HG03066 (cell line): Measurements from ENCODE around the gene HPCAL4.

Experiments used
- ATAC-seq: cut with Tn5 transposase; IDR thresholded peaks from one replicate; pipeline ENCODE4 v1.9.1; 2021; ENCODE audit warnings: low read depth; ENCODE audit not compliant: unreplicated experiment

HPCAL4 gene

DNA sequence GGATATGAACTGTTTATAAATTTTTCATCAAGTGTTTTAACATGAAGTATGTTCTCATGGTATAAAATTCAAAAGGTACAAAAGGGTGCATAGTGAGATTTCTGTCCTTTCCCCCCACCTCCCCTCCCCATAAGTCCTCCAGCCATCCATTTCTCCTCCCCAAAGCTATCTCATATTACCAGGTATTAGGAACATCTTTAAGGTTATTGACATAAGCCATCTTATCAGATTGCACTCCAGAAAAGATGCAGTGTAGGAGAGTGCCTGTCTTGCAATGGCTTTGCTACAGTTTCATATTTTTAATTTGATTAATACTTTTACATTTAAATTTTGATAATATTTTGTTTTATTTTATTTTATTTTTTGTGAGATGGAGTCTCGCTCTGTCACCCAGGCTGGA lies 13.5 kb upstream of the HPCAL4 start:
- ATAC-seq = no peak

DNA sequence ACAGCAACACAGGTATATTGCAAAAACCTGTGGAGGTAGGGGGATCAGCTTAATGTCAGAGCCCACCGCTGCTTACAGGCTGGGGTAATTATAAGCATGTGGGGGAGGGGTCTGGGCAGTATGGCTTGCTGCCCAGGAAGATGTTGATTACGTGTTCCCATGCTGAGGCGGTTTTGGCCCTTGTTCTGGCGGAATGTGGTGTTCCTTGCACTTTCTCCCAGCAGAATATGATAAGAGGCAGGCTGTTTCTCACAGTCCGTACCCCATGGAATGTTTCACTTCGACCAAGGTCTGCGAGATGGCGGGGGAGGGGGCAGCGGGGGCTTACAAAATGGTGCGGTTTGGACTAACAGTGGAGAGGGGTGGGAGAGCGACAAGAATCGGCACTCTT lies 9.8 kb upstream of the HPCAL4 start:
- no peak for ATAC-seq

DNA sequence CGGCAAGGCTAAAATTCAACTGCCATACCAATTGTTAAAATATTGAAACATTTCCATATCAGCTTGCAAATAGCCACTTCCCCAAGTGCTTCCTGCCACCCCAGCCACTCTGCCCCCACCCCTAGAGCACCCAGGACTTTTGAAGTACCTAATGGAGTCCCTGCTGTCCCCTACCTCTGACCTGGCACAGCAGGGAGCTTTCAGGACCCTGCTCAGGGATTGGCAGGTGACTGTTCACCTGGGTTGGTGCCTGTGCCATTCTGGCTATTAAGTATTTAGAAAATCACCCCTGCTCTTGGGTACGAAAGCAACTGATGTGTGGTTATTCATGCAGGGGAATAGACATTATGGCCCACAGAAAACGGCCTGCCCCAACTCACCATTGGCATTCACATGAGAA lies 9.1 kb upstream of the HPCAL4 start:
- ATAC-seq = no peak

DNA sequence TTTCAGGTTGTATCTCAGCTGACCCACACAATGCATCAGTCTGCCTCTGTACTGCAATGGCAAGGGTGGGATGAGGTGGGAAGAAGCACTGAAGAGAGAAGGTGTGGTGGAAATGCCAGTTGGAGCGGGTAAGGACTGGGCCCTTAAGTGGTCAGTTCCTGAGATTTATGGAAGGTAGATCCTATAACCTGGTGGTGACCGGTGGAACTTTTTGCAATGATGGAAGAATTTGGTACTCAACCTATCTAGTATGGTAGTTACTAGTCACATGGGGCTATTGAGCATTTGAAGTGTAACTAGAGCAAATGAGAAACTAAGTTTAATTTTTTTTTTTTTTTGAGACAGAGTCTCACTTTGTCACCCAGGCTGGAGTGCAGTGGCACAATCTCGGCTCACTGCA lies 8.2 kb upstream of the HPCAL4 start:
- no peak for ATAC-seq

DNA sequence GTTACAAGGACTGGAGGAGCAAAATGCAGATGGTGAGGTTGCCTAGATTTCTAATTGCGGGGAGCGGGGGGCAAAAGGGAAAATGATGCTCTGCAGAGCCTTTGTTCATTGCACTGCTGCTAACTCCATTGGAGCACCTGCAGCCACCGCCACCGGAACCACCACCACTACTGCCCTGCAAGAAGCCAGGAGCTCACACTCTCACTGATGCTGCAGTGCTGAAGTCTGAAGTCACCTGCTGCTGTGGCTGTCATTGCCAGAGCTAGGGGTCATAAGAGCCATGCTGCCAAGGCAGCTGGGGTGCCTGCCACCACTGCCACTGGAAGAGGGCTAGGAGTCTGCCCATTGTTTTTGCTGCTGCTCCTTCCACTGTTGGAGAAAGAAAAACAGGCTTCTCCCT lies 7.3 kb upstream of the HPCAL4 start:
- no peak for ATAC-seq

DNA sequence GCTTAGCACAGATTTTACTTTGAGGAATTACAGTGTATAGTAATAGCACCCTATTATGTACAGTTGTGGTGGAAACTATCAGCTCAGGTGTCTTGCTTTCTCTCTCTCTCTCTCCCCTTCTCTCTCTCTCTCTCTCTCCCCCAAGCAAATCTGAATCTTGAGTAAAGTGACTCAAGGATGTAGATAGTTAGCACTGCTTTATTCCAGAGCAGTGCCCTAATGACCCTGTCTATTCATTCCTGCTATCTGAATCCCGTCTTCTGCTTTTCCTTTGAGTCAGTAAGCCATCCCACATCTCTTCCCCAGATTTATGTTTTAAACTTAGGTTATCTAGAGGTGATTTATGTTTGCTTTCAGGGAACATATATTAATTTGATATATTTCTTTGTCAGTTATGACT lies 5.2 kb upstream of the HPCAL4 start:
- ATAC-seq = no peak

DNA sequence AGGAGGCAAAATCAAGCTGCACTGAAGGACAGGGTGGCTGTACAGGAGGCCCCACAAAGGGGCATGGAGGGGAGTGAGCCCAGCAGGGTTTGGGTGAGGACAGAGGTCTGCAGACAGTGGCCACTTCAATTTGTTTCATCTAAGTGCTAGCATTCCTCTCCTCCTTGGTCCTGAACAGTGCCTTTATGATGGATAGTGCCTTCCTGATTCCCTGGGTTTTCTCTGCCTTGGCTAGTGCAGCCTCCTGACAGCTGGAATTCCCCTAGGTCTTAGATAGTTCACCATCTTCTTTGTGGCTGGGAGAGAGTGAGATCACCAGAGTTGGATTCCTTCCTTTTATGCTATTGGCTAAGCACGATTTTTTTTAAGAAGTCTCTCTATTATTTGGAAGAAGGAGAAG lies 3.8 kb upstream of the HPCAL4 start:
- no peak for ATAC-seq

DNA sequence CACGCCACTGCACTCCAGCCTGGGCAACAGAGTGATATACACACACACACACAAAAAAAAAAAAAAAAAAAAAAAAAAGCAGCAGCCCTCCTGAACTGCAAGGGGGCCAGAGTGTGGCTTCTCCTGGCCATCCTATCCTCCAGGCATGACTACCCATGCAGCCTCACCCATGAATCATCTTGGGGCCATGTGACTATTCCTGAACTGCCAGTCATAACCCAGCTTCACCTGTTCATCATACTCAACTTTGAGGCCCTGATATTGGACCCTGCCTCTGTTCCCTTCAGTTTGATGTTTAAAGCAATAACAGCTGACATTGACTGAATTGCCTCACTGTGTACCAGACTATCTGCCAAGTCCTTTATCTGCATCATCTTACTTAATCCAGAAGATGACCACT lies 2.8 kb upstream of the HPCAL4 start:
- ATAC-seq = no peak

DNA sequence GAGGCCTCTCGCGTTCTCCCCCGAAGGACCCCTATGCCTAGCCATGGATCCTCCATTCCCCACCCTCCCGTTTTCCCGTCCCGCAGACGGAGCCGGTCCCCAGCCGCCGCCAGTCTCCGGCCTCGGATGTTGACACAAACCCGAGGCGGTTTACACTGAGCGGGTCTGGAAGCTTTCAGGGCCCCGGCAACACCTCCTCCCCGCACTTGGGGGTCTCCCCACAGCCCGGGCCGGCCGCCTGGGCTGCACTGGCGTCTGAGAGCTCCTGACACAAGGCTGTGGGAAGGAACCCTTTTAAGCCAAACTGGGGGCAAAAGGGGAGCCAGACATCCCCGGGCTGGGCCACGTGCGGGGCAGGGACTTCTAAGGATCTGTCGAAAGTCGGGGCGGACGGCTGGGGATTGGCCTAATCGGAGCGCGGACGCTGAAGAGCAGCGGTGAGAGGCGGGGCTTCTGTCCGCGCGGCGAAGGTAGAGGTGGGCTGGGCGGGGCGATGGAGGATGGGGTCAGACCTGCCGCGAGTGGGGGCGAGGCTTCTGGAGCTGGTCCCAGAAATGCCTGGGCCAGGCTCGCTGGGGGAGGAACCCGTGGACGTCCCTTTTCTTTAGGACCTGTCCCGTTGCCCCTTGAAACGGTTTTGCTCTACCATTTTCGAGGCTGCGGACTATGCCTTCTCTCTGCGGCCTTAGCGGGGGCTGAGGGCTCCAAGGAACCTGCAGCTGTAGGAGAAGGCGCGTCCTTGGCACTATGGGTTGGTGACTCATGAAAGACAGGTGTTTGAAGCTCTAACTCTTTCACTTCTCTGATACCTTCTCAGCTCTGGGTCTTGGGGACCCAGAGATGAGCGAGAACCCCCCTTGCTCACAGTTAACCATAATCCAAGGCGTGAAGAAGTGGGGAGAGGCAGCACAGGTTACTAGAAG lies 1.2 kb upstream of the HPCAL4 start:
- no peak for ATAC-seq

DNA sequence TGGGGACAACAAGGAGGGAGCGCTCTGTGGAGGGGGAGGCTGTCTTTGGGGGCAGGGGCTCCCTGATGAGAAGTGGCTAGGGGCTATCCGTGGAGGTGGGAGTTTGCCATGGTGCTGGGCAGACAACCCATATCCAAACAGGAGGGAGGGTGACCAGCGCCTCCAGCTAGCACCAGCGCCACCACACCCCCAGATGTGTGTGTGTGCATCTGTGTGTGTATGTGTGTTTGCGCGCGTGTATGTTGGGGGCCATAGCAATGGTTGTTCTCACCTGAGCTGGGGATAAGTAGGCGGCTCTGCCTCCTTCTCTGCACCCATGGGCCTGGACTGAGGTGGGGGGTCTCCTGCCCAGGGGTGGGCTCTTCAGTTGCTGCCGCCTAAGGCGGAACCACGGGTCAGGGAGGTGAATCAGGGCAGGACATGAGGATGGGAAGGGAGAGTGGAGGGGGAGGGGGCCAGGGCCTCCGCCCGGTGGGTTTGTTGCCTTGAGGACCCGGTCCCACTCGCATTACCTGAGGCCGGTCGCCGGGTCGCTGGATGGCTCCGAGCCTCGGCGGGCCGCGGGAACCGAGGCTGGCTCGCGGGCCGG lies 345 bp downstream of the HPCAL4 start:
- ATAC-seq = no peak

DNA sequence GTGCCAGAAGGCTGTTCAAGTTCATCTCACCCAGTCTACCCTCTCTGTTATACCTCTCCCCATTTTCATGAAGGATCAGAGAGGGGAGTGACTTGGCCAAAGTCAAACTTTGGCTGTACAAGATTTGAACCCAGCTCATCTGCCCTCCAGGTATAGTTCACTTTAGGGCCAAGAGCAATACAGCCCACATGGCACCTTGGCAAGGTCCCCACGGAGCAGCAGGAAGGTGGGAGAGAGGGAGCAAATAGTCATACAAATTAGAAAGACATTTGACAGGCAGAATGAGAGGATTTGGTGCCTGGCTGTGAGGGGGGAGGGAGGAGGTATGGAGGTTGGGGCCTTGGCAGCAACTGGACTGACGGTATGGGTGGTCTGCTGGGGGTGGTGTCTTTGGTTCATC lies 1.0 kb downstream of the HPCAL4 start:
- no peak for ATAC-seq

DNA sequence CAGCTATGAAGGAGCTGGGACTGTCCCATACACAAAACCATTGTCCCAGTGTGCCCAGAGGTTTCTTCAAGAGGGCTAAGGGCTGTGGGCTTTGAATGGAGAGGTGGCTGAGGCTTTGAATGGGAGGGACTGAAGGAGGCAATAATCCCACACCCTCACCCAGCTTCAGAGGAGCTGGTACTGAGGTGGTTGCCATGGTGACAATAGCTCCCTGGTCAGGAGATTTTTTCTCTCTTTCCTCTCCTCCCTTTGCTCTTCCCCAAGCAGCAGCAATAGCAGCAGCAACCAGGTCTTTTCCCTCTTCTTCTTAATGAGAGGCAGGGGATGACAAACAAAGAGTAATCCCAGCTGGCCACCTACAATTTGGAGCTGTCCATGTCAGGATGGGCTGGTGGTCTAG lies 1.6 kb downstream of the HPCAL4 start:
- no peak for ATAC-seq

DNA sequence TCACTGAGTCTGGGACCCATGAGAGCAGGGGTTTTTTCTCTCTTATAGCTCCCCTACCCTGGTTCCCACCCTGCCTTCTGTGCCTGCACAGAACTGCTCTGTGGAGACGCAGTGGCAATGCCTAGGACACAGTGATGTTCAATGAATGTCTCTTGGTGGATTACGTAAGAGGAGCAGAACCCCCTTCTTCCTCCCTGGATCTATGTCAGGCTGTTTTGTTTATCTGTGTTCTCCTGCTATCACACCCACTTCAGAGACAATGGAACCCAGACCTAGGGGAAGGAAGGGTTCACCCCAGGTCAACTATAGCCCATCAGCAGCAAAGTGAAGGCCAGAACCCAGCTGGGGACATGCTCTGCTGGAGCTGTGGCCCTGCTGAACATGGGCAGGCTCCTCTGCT lies 2.0 kb downstream of the HPCAL4 start:
- ATAC-seq = no peak

DNA sequence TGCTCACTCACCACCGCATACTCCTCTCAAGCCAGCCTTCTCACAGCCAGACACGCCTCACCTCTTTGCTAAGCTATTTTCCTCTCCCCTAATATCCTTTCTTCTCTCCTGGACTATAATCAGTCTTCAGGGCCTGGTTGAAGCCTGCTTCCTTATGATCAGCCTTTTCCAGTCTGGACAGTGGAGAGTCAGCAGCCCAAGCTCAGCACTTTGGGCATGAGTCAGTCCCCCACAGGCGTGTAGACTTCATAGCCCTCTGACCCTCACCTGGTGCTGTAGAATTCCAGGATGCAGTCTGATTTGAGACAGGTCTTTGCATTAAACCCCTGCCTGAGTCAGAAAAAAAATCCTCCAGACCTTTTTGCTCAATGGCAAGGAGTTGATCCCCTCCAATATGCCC lies 2.5 kb downstream of the HPCAL4 start:
- no peak for ATAC-seq

DNA sequence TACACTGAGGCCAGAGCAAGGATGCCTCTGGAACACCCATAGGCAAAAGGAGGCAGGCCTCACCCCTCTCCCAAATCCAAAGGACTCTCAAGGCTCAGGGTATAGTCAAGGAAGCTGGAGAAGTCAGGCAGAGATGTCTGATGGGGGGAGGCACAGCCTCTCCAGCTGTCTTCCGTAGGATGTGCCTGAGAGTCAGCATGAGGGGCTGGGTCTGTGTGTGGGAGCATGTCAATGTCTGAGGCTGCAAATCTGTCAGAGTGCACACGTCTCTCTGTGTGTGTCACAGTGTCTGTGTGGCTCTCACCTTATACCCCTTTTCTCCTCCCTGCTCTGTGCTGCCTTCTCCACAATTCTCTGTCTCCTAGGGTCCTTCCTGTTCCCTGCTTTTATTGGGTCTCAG lies 4.0 kb downstream of the HPCAL4 start:
- no peak for ATAC-seq

DNA sequence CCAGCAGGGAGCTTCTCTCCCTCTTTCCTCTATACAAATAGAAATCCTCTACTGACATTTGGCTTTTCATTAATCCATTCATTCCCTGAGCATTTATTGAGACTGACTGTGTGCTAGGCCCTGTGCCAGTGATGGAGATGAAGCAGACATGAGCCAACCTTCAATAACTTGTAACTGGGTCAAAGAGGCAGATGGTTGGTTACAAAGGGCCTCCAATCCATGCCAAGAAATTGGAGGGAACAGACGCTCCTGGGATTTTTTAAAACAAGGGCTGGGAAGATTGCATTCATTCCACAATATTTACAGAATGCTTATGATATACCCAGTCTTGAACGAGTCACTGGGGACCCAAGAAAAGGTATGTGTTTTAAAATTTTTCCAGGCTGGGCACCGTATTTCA lies 6.2 kb downstream of the HPCAL4 start:
- ATAC-seq = no peak

DNA sequence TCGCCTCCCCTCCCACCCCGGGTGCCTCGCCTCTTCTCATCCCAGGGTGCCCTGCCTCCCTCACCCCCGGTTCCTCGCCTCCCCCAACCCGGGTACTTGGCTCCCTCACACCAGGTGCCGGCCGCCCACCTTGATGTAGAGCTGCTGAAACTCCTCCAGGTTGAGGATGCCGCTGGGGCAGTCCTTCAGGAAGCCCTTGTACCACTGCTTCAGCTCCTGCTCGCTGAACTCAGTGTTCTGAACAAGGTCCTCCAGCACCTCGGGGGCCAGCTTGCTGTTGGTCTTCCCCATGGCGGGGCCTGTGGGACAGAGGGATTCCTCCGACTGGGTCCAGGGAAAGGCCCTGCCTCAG lies 6.9 kb downstream of the HPCAL4 start:
- no peak for ATAC-seq

DNA sequence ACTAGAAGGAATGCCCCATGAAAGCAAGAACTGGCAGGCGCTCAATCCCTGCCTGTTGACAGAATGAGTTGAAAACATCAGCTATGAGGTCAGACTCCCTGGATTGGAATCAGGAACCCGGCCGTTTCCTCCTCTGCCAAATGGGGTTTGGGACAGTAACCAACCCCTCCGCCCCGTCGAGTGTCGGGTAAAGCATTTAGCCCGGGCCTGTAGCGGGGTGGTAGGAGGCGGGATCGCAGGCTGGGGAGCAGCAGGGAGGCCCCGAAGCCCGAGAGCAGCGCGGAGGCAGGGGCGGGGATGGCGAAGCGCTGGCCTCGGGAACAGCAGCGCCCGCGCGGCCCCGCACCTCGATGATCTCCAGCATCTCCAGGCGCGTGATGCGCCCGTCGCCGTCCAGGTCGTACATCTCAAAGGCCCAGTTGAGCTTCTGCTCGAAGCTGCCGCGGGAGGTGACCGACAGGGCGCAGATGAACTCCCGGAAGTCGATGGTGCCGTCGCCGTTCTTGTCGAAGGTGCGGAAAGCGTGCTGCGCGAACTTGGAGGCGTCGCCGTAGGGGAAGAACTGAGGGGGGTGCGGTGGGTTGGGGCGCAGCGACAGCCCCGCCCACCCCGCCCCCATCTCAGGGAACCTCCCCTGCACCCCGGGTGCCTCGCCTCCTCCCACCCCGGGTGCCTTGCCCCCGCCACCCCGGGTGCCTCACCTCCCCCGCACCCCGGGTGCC lies 7.5 kb downstream of the HPCAL4 start:
- no peak for ATAC-seq

DNA sequence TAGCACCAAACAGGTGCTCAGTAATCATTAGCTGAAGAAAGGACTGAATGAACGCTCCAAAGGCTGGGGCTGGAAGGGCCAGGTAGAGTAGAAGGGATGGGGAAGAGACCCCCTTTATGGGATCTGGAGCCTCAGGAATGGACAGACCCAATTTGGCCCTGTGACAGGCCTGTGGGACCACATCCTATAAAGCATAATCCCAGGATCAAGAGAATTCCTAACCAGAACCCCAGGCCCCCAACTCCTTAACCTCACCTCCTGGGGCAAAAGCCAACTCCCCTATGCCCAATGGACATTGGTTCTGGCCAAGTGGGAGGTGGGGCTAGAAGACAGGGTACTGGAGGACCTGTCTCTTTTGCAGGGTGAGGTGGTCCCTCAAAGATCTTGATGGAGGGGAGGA lies 9.2 kb downstream of the HPCAL4 start:
- no peak for ATAC-seq

DNA sequence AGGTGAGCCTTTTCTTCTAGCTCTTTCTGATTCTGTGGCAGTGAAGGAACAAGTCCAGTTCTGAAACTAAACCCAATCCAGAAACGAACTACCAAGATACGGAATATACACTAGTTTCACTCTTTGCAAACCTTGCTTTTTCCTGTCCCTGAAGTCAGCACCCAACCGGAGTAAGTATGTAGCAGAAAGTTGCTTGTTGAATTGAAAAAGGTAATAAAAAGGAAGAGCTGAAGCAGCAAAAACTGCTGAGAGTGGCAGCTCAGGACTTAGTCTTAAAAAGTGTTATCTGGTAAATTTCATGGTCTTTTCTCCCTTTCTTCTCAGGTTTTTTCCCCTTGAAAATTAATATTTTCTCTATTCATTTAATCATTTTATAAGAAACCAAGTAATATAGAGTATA lies 9.9 kb downstream of the HPCAL4 start:
- ATAC-seq = no peak

DNA sequence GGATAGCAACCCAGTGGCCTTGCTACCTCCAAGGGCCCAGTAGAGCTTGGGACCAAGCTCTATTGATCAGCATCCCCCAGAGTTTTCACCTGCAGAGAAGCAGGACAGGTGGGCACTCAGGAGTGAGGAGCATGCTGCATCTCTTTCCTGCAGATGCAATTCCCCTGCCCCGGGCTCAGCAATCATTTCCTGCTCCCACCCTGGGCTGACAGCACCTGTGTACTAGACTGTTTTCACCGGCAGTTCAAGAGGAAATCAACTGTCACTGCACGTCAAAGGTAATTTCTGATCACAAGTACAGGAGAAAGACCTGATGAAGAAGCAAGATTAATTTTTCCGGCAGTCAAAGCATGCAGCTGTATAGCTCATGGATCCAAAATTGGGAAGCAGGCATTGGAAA lies 10.5 kb downstream of the HPCAL4 start:
- ATAC-seq = no peak

DNA sequence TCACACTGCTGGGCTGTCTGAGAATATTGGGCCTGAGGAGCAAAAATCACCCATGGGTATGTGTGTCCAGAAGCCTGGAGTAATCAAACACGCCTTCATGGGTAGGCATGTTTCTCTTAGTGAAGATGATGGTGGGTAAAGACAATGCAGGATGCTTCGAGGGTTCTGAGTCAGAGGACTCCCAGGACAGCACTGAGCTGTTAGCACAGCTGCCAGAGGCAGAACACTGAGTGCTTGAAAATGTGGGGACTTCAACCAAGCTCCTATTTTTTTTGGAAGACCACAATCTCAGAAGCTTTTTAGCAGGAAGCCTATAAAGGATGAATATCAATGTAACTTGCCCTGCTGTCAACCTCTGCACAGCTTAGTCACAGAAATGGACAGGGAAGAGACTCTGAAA lies 11.4 kb downstream of the HPCAL4 start:
- ATAC-seq = no peak
